MM.1S (cell line): ENCODE results near the gene KHSRP.

Experiments used
- DNase-seq: peaks from one replicate; pipeline ENCODE4 v3.0.0-alpha.2; 2015
- H2AFZ ChIP-seq: fragments of 300-600 bp; sonication (generic); 2 replicates; pipeline ENCODE4 v1.6.0; 2016; ENCODE audit warnings: antibody characterized with exemption, low read length
- H3F3A ChIP-seq: fragments of 300-600 bp; sonication (generic); 2 replicates; pipeline ENCODE4 v1.6.1; 2016; ENCODE audit warnings: mild to moderate bottlenecking, antibody characterized with exemption, low read length, moderate library complexity, mixed read lengths; ENCODE audit not compliant: insufficient read depth
- H3K27ac ChIP-seq: fragments of 300-600 bp; sonication (generic); 2 replicates; pipeline ENCODE4 v1.5.1; 2016; ENCODE audit warnings: mild to moderate bottlenecking, low read length
- H3K27me3 ChIP-seq: fragments of 300-600 bp; sonication (generic); replicated peaks from 2 replicates; pipeline ENCODE4 v1.6.0; 2016; ENCODE audit warnings: low read length; ENCODE audit not compliant: insufficient read depth
- H3K36me3 ChIP-seq: fragments of 300-600 bp; sonication (generic); replicated peaks from 2 replicates; pipeline ENCODE4 v1.6.1; 2016; ENCODE audit warnings: mild to moderate bottlenecking, low read length, mixed read lengths; ENCODE audit not compliant: insufficient read depth
- H3K4me1 ChIP-seq: fragments of 300-600 bp; sonication (generic); 2 replicates; pipeline ENCODE4 v1.6.1; 2016; ENCODE audit warnings: low read length, mixed read lengths
- H3K4me2 ChIP-seq: fragments of 300-600 bp; sonication (generic); 2 replicates; pipeline ENCODE4 v1.6.0; 2016; ENCODE audit warnings: low read depth, low read length
- H3K4me3 ChIP-seq: fragments of 300-600 bp; sonication (generic); 2 replicates; pipeline ENCODE4 v1.5.1; 2016; ENCODE audit warnings: low read length, mixed read lengths
- H3K79me2 ChIP-seq: fragments of 300-600 bp; sonication (generic); 2 replicates; pipeline ENCODE4 v1.6.1; 2016; ENCODE audit warnings: mixed run types, low read length, mixed read lengths
- H3K9ac ChIP-seq: fragments of 300-600 bp; sonication (generic); 2 replicates; pipeline ENCODE4 v1.6.1; 2016; ENCODE audit warnings: low read length, mixed read lengths
- H3K9me2 ChIP-seq: fragments of 300-600 bp; sonication (generic); replicated peaks from 2 replicates; pipeline ENCODE4 v1.6.1; 2016; ENCODE audit warnings: mild to moderate bottlenecking, low read length, mixed read lengths; ENCODE audit not compliant: insufficient read depth
- H3K9me3 ChIP-seq: fragments of 300-600 bp; sonication (generic); replicated peaks from 2 replicates; pipeline ENCODE4 v1.6.1; 2016; ENCODE audit warnings: mild to moderate bottlenecking, low read length, mixed read lengths; ENCODE audit not compliant: insufficient read depth
- H4K20me1 ChIP-seq: fragments of 300-600 bp; sonication (generic); 2 replicates; pipeline ENCODE4 v1.6.1; 2016; ENCODE audit warnings: mild to moderate bottlenecking, low read length, moderate library complexity, mixed read lengths; ENCODE audit not compliant: insufficient read depth
- EZH2 ChIP-seq: fragments of 300-600 bp; sonication (generic); optimal IDR thresholded peaks from 2 replicates; pipeline ENCODE3; 2017; ENCODE audit warnings: low read depth, mild to moderate bottlenecking, antibody characterized with exemption, low read length, mixed read lengths
- EZH2phosphoT487 ChIP-seq: fragments of 300-600 bp; sonication (generic); IDR thresholded peaks from 2 replicates; pipeline ENCODE4 v1.6.1; 2018; ENCODE audit warnings: antibody characterized with exemption, low read length
- TF ChIP-seq, protein P1 (sequence below): fragments of 300-600 bp; sonication (generic); IDR thresholded peaks from 2 replicates; pipeline ENCODE4 v1.5.1; 2016; ENCODE audit warnings: antibody characterized with exemption, low read length, mixed read lengths

Gene KHSRP

DNA sequence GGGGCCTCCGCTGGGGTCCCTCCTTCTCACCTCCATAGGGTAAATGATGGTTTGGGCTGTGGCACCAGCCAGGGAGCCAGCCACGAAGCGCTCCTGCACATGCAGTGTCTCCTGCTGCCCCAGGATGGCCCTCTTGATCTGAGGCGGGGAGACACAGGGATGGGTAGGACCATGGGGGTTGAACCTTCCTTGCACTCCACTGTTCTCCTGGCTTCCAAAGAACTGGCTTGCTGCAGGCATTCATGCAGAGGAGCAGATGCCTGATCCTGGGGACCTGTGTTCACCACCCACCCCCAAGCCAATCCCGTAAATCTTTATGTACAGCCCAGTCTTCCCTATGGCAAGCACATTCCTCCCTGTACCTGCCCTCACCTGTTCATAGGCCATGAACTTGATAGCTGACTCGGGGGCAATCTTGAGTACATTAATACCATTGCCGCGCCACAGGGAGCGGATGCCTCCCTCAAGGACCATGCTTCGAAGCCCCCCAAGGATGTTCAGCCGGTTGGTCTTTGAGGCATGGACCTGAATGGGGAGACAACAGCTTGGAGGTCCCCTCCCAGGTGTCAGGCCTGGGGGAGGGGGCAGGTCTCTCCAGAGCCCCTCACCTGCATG lies 29.4 kb upstream of the KHSRP start:
- no peaks in the 10 kb centered on the region for H3F3A ChIP-seq
- no peak for DNase-seq
- H3K79me2 ChIP-seq, result no peaks in the 10 kb centered on the region
- no peak overlapping the region for H3K9ac ChIP-seq
- no peak overlapping the region for H3K4me2 ChIP-seq
- H3K27me3 ChIP-seq, result no peaks in the 10 kb centered on the region
- no peak overlapping the region for H2AFZ ChIP-seq
- H3K4me1 ChIP-seq, result peaks cover 7% of the 10 kb centered on the region; the same call in 1 of the 2 replicates
- H3K4me3 ChIP-seq, result no peak overlapping the region
- no peak overlapping the region for H3K27ac ChIP-seq
- H3K9me3 ChIP-seq, result no peaks in the 10 kb centered on the region
- TF ChIP-seq EZH2phosphoT487, result no peak
- TF ChIP-seq EZH2, result no peak
- TF ChIP-seq, protein P1, sequence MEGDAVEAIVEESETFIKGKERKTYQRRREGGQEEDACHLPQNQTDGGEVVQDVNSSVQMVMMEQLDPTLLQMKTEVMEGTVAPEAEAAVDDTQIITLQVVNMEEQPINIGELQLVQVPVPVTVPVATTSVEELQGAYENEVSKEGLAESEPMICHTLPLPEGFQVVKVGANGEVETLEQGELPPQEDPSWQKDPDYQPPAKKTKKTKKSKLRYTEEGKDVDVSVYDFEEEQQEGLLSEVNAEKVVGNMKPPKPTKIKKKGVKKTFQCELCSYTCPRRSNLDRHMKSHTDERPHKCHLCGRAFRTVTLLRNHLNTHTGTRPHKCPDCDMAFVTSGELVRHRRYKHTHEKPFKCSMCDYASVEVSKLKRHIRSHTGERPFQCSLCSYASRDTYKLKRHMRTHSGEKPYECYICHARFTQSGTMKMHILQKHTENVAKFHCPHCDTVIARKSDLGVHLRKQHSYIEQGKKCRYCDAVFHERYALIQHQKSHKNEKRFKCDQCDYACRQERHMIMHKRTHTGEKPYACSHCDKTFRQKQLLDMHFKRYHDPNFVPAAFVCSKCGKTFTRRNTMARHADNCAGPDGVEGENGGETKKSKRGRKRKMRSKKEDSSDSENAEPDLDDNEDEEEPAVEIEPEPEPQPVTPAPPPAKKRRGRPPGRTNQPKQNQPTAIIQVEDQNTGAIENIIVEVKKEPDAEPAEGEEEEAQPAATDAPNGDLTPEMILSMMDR, result no peak
- H3K36me3 ChIP-seq, result 0 out of 2 replicates have a peak, but pooled peaks cover 5% of the 10 kb centered on the region
- no peaks in the 10 kb centered on the region for H4K20me1 ChIP-seq
- H3K9me2 ChIP-seq, result no peaks in the 10 kb centered on the region

DNA sequence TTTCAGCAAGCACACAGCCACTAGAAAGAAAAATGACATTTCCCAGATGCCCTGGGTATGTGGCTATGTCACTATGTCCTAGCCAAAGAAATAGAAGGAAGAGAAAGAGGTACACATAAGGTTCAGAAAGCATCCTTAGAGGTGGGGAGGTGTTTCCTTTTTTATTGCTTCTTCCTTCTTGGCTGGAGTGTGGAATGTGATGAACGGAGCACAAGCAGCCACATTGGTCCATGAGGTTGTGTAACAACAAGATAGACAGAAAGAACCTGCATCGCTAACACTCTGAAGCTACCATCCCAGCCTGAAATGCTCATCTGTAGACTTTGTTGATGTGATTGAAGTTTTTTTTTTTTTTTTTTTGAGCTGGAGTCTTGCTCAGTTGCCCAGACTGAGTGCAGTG lies 28.3 kb upstream of the KHSRP start:
- H3F3A ChIP-seq, result no peaks in the 10 kb centered on the region
- H4K20me1 ChIP-seq, result no peaks in the 10 kb centered on the region
- H3K36me3 ChIP-seq, result 0 out of 2 replicates have a peak, but pooled peaks cover 5% of the 10 kb centered on the region
- H3K27me3 ChIP-seq, result no peaks in the 10 kb centered on the region
- H2AFZ ChIP-seq, result no peak overlapping the region
- H3K4me2 ChIP-seq, result no peak overlapping the region
- no peak overlapping the region for H3K27ac ChIP-seq
- H3K9me2 ChIP-seq, result no peaks in the 10 kb centered on the region
- H3K9me3 ChIP-seq, result no peaks in the 10 kb centered on the region
- TF ChIP-seq EZH2phosphoT487 (no peak), EZH2 (no peak)
- TF ChIP-seq, protein P1, result no peak
- H3K4me1 ChIP-seq, result no peaks in the 10 kb centered on the region
- no peak for DNase-seq
- H3K9ac ChIP-seq, result no peak overlapping the region
- no peaks in the 10 kb centered on the region for H3K79me2 ChIP-seq
- H3K4me3 ChIP-seq, result no peak overlapping the region

DNA sequence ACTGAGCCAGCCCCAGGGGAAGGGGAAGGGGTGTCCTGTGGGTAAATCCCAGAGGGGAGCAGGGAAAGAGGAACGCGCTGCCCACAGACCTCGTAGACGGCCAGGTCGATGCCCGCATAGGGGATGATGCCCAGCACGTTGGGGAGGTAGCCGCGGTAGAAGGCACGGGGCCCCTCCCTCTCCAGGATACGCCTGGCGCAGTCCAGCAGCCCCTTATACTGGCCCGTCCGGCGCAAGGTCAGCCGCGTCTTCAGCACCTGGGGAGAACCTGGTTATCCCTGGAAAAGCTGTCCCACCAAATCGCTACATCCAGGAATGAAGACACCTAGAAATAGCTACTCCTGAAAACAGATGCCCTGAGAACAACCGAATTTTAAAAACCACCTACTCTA lies 27.6 kb upstream of the KHSRP start:
- no peak overlapping the region for H3K4me3 ChIP-seq
- H3K9me3 ChIP-seq, result no peaks in the 10 kb centered on the region
- H3K27me3 ChIP-seq, result no peaks in the 10 kb centered on the region
- TF ChIP-seq EZH2, result no peak
- TF ChIP-seq EZH2phosphoT487, result no peak
- TF ChIP-seq, protein P1, result no peak
- H4K20me1 ChIP-seq, result no peaks in the 10 kb centered on the region
- H3K9me2 ChIP-seq, result no peaks in the 10 kb centered on the region
- no peak for DNase-seq
- H3K27ac ChIP-seq, result no peak overlapping the region
- no peaks in the 10 kb centered on the region for H3F3A ChIP-seq
- H3K36me3 ChIP-seq, result 0 out of 2 replicates have a peak, but pooled peaks cover 5% of the 10 kb centered on the region
- H3K79me2 ChIP-seq, result no peaks in the 10 kb centered on the region
- H3K4me2 ChIP-seq, result no peak overlapping the region
- no peak overlapping the region for H3K9ac ChIP-seq
- H3K4me1 ChIP-seq, result no peaks in the 10 kb centered on the region
- H2AFZ ChIP-seq, result no peak overlapping the region
